Measurements from ENCODE around the gene BAIAP2. TPM values are rescaled to one million over a fixed set of nuclear protein-coding genes. Genes with fewer than 3 reads are reported as not detected.
"Not testable (repeated sequence)": the region's sequence is repeated elsewhere in the genome, so short reads cannot be mapped to it uniquely, and the experiment has no call there.

BAIAP2 gene
- total RNA-seq, 1 donor from 2014 or later = 5.5 TPM

DNA sequence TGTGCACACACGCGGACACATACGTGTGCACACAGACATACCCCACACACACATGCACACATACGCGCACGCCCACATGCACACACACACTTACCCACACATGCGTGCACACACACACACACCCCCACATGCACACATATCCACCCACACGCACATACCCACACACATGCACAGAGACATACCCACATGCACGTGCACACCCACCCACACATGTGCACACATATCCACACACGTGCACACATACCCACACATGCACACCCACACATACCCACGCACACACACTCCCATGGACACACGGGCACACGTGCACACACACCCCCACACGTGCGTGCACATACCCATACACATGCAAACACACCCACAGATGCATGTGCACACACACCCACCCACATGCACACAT is 103.1 kb downstream of the BAIAP2 start:
- no peaks in the 10 kb centered on the region for H3K36me3 Mint-ChIP-seq (ENCODE audit: low read depth)
- peak overlapping the region; percentile 10 for H3K27ac Mint-ChIP-seq
- no peaks in the 10 kb centered on the region for H3K4me1 Mint-ChIP-seq
- DNase-seq = no peak
- intact Hi-C loops (cut with micrococcal nuclease) = no loop called here
- no peaks in the 10 kb centered on the region for H3K27me3 Mint-ChIP-seq
- no peak overlapping the region for H3K4me3 Mint-ChIP-seq
- H3K9me3 Mint-ChIP-seq = peaks cover 13% of the 10 kb centered on the region

DNA sequence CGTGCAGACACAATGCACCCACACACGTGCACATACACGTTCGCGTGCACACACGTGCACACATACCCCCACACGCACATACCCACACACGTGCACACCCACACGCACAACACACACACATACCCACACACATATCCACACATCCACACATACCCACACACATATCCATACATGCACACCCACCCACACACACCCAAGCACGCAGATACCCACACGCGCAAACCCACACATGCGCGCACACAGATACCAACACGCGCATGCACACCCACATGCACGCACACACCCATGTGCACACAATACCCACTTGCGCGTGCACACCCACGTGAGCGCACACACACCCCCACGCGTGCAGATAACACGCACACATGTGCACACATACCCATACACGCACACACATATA is 103.5 kb downstream of the BAIAP2 start:
- intact Hi-C loops (cut with micrococcal nuclease) = no loop called here
- peaks cover 13% of the 10 kb centered on the region for H3K9me3 Mint-ChIP-seq
- no peaks in the 10 kb centered on the region for H3K27me3 Mint-ChIP-seq
- no peaks in the 10 kb centered on the region for H3K4me1 Mint-ChIP-seq
- no peak for DNase-seq
- H3K4me3 Mint-ChIP-seq = no peak overlapping the region
- H3K27ac Mint-ChIP-seq = peak overlapping the region; percentile 10
- no peaks in the 10 kb centered on the region for H3K36me3 Mint-ChIP-seq (ENCODE audit: low read depth)

DNA sequence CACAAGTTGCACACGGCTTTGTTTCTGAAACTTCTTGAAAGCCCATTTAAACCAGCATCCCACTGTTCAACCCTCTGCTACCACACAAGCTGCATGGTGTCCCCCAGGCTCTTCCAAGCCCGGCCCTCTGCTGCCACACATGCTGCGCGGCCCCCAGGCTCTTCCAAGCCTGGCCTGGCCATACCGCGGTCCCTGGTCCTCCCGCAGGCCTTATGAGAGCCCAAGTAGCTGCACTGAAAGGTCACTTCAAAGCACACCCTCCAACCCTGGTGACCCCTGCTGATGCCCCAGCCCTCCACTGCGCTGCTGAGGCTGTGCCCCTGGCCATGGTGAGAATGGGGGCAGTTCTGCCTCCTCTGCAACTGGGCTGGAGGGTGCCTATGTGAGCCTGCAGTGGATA is 104.5 kb downstream of the BAIAP2 start:
- Mint-ChIP-seq H3K9me3 (peaks cover 13% of the 10 kb centered on the region), H3K27me3 (no peaks in the 10 kb centered on the region), H3K4me1 (no peaks in the 10 kb centered on the region), H3K27ac (no peak overlapping the region), H3K36me3 (ENCODE audit: low read depth) (no peaks in the 10 kb centered on the region), H3K4me3 (no peak overlapping the region)
- DNase-seq = no peak
- intact Hi-C loops (cut with micrococcal nuclease) = no loop called here

DNA sequence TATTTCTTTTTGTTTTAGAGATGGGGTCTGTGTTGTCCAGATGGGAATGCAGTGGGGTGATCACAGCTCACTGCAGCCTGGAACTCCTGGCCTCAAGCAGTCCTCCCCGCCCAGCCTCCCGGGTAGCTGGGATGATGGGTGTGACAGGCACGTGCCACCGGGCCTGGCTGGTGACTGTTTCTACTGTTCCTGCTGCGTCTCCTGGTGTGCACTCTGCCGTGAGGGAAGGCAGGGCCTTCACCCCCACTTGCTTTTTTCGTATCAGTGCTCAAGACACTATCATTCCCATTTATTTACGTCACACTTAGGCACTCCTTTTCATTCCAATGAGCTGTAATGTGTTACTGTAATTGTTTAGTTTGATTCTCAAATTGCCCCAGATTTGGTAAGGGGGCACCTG is 105.1 kb downstream of the BAIAP2 start:
- DNase-seq = no peak
- Mint-ChIP-seq H3K9me3 (peaks cover 13% of the 10 kb centered on the region), H3K36me3 (ENCODE audit: low read depth) (no peaks in the 10 kb centered on the region), H3K4me3 (no peak overlapping the region), H3K27me3 (no peaks in the 10 kb centered on the region), H3K4me1 (no peaks in the 10 kb centered on the region), H3K27ac (no peak overlapping the region)
- intact Hi-C loops (cut with micrococcal nuclease) = no loop called here

GRCh38 chr17:81140695-81141094 is 105.7 kb downstream of the BAIAP2 start:
- Mint-ChIP-seq H3K9me3 (peaks cover 13% of the 10 kb centered on the region), H3K4me3 (no peak overlapping the region), H3K36me3 (ENCODE audit: low read depth) (no peaks in the 10 kb centered on the region), H3K27me3 (no peaks in the 10 kb centered on the region), H3K4me1 (no peaks in the 10 kb centered on the region), H3K27ac (no peak overlapping the region)
- DNase-seq = no peak
- intact Hi-C loops (cut with micrococcal nuclease) = no loop called here

GRCh38 chr17:81142301-81143199 is 107.6 kb downstream of the BAIAP2 start:
- Mint-ChIP-seq H3K27ac (no peak overlapping the region), H3K9me3 (peaks cover 12% of the 10 kb centered on the region), H3K4me1 (no peaks in the 10 kb centered on the region), H3K4me3 (no peak overlapping the region), H3K36me3 (ENCODE audit: low read depth) (no peaks in the 10 kb centered on the region), H3K27me3 (no peaks in the 10 kb centered on the region)
- peak; percentile 89 for DNase-seq
- intact Hi-C loops (cut with micrococcal nuclease) = loop anchor here (1.0 kb wide), 1 partner anchor 99 kb away; no protein-coding TSS in a partner anchor

GRCh38 chr17:81143200-81143527 is 108.2 kb downstream of the BAIAP2 start:
- Mint-ChIP-seq H3K4me1 (no peaks in the 10 kb centered on the region), H3K27ac (no peak overlapping the region), H3K36me3 (ENCODE audit: low read depth) (no peaks in the 10 kb centered on the region), H3K4me3 (no peak overlapping the region), H3K27me3 (no peaks in the 10 kb centered on the region), H3K9me3 (peaks cover 6% of the 10 kb centered on the region)
- DNase-seq = no peak
- intact Hi-C loops (cut with micrococcal nuclease) = no loop called here

GRCh38 chr17:81143717-81144422 is 108.9 kb downstream of the BAIAP2 start:
- Mint-ChIP-seq H3K27ac (no peak overlapping the region), H3K27me3 (no peaks in the 10 kb centered on the region), H3K4me3 (no peak overlapping the region), H3K4me1 (no peaks in the 10 kb centered on the region), H3K36me3 (ENCODE audit: low read depth) (no peaks in the 10 kb centered on the region), H3K9me3 (no peaks in the 10 kb centered on the region)
- DNase-seq = no peak
- intact Hi-C loops (cut with micrococcal nuclease) = no loop called here

DNA sequence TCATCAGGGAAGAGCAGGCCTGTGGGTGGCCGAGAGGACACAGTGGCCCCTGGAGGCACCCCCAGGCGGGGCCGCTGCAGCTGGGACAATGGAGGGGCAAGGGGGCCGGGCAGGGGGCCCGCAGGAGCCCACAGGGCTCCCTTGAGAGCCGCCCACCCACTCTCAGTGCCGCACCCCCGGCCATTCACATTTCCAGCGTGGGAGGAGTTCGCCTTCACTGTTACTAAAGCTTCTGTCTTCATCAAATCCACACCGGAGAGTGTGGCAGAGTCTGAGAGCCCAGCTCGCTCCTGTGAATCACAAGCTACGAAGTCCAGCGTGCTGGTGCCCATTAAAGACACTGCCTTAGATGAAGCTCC is 109.5 kb downstream of the BAIAP2 start:
- no peak overlapping the region for H3K4me3 Mint-ChIP-seq
- no peak for DNase-seq
- H3K27ac Mint-ChIP-seq = no peak overlapping the region
- no peaks in the 10 kb centered on the region for H3K9me3 Mint-ChIP-seq
- no peaks in the 10 kb centered on the region for H3K4me1 Mint-ChIP-seq
- no peaks in the 10 kb centered on the region for H3K27me3 Mint-ChIP-seq
- H3K36me3 Mint-ChIP-seq (ENCODE audit: low read depth) = no peaks in the 10 kb centered on the region
- intact Hi-C loops (cut with micrococcal nuclease) = no loop called here

DNA sequence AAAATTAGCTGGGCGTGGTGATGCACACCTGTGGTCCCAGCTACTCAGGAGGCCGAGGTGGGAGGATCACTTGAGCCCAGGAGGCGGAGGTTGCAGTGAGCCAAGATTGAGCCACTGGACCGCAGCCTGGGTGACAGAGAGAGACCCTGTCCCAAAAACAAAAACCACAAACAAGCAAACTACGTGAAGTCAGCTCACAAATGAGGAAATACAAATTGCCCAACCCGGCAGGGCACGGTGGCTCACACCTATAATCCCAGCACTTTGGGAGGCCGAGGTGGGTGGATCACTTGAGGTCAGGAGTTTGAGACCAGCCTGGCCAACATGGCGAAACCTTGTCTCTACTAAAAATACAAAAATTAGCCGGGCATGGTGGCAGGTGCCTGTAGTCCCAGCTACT is 111.3 kb downstream of the BAIAP2 start:
- H3K27ac Mint-ChIP-seq; intact Hi-C loops (cut with micrococcal nuclease); H3K36me3 Mint-ChIP-seq (ENCODE audit: low read depth); H3K4me3 Mint-ChIP-seq; H3K9me3 Mint-ChIP-seq; DNase-seq; H3K4me1 Mint-ChIP-seq; H3K27me3 Mint-ChIP-seq: not testable (repeated sequence)

DNA sequence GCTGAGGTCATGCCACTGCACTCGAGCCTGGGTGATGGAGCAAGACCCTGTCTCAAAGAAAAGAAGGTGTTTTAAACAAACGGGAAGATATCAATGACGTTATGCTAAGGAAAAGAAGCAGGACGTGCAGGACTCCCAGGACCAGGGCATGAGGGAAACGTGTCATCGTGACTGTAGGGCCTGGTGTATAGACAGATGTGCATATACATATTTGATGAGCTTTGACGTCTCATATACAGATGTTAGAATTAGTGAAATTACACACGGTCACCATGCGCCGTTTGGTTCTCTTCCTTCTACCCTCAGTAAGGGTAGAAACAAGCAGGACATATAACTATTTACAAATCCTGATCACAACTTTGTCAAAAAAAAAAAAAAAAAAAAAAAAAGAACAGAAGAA is 112.8 kb downstream of the BAIAP2 start:
- Mint-ChIP-seq H3K4me1 (no peaks in the 10 kb centered on the region), H3K9me3 (no peaks in the 10 kb centered on the region), H3K36me3 (ENCODE audit: low read depth) (no peaks in the 10 kb centered on the region), H3K27ac (no peak overlapping the region), H3K4me3 (no peak overlapping the region), H3K27me3 (peaks cover 2% of the 10 kb centered on the region)
- intact Hi-C loops (cut with micrococcal nuclease) = no loop called here
- no peak for DNase-seq

DNA sequence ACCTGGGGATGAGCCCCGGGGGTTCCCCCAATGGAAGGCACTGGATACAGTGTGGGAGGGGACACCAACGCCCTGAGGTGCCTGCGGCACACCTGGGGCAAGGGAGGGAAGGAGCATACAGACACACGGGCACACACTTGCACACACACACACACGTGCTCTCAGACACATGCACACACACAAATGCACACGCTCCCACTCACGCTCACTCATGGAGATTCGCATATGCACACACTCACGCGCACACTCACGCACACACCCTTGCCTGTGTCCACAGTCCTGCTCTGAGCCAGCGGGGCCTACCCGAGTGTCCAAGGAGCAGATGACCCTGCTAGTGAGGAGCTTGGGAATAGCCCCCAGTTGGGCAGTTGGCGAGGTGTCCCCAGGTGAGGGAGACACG is 113.6 kb downstream of the BAIAP2 start:
- no peak for DNase-seq
- Mint-ChIP-seq H3K27me3 (peaks cover 2% of the 10 kb centered on the region), H3K9me3 (no peaks in the 10 kb centered on the region), H3K36me3 (ENCODE audit: low read depth) (no peaks in the 10 kb centered on the region), H3K4me3 (no peak overlapping the region), H3K27ac (no peak overlapping the region), H3K4me1 (no peaks in the 10 kb centered on the region)
- intact Hi-C loops (cut with micrococcal nuclease) = no loop called here

DNA sequence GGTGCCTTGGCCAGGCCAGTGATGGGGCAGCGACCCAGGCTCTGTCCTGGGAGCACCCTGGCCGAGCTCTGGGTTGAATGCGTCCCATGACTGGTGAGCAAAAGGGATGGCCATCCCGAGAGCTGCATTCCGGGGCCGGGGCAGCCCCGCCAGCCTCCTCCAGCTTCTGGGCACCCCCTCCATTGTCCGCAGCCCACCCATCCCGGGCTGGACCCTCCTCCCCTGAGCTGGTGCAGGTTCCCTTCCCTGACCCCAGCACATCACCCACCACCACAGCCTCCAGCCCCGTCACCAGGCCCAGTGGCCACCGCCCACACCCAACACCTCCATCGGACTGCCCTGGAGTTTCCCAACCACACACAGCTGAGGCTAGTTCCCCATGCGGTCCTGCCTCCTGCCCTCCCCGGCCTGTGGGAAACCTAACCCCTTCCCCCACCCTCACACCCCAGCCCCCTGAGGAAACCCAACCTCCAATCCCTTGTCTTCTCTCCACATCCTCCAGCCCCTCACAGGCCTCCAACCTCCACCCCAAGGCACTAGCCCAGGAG is 114.1 kb downstream of the BAIAP2 start:
- Mint-ChIP-seq H3K36me3 (ENCODE audit: low read depth) (no peaks in the 10 kb centered on the region), H3K4me1 (no peaks in the 10 kb centered on the region), H3K9me3 (no peaks in the 10 kb centered on the region), H3K4me3 (no peak overlapping the region), H3K27me3 (peaks cover 2% of the 10 kb centered on the region), H3K27ac (no peak overlapping the region)
- DNase-seq = no peak
- intact Hi-C loops (cut with micrococcal nuclease) = no loop called here

DNA sequence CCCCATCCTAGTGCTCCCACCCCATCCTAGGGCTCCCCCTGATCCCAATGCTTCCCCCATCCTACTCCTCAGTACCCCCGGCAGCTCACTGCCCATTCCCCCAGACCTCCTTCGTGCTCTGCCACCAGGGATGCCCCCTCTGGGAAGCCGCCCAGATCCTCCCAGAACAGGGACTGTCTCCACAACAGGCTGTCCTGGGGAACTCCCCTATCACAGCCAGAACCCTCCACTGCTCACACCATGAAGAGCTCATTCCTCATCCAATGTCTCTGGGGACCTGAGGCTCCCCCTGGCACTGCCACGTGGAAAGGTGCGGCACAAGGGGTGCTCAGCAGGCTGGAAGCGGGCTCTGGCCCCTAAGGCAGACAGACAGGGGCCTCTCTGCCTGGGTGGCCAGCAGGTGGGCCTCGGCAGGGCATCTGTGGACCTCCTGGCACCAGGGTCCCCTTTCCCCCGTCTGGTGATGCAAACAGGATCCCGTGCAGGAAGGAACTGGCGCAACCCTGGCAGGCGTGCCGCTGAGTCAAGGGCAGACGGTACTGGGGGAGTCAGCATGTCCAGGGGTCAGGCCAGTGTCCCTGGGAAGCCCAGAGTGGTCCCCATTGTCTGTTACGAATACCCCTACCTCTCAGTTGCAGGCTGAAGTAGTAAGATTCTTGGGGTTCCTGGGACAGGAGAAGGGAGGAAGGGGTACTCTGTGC is 115.6 kb downstream of the BAIAP2 start:
- H3K36me3 Mint-ChIP-seq (ENCODE audit: low read depth) = no peaks in the 10 kb centered on the region
- H3K4me1 Mint-ChIP-seq = no peaks in the 10 kb centered on the region
- no peak overlapping the region for H3K4me3 Mint-ChIP-seq
- no peak overlapping the region for H3K27ac Mint-ChIP-seq
- peaks cover 2% of the 10 kb centered on the region for H3K27me3 Mint-ChIP-seq
- intact Hi-C loops (cut with micrococcal nuclease) = no loop called here
- DNase-seq = no peak
- no peaks in the 10 kb centered on the region for H3K9me3 Mint-ChIP-seq
